HCT116 (cell line): ENCODE measurements around the gene TUSC7.

ENCODE experiments used
- EZH2phosphoT487 ChIP-seq: fragments of 200-600 bp; IDR thresholded peaks from 2 replicates; pipeline ENCODE4 v1.6.1; 2018; ENCODE audit warnings: antibody characterized with exemption, borderline replicate concordance
- POLR2A ChIP-seq: IDR thresholded peaks from 2 replicates; pipeline ENCODE4 v1.7.0; 2011; ENCODE audit warnings: borderline replicate concordance; ENCODE audit not compliant: insufficient read depth, insufficient read length; ENCODE audit errors: extremely low read depth
- SRF ChIP-seq: IDR thresholded peaks from 2 replicates; pipeline ENCODE4 v1.6.1; 2012; ENCODE audit warnings: low read depth
- TF ChIP-seq, protein P1 (sequence below), 3 experiments: fragments of 200-600 bp in 1 of 3; sonication (generic) in 1 of 3; IDR thresholded peaks in 2 of 3; conservative IDR thresholded peaks in 1 of 3; 2 replicates each; pipeline ENCODE4 v1.5.1; 2012 to 2017; ENCODE audit warnings: low read depth in 2 of 3, low read length in 2 of 3, antibody characterized with exemption in 1 of 3, borderline replicate concordance in 1 of 3, control low read depth in 1 of 3, mild to moderate bottlenecking in 1 of 3, mixed read lengths in 1 of 3, mixed run types in 1 of 3, moderate library complexity in 1 of 3; ENCODE audit not compliant: insufficient read depth in 1 of 3

- TF ChIP-seq EZH2phosphoT487, result no peak
- TF ChIP-seq, protein P1, sequence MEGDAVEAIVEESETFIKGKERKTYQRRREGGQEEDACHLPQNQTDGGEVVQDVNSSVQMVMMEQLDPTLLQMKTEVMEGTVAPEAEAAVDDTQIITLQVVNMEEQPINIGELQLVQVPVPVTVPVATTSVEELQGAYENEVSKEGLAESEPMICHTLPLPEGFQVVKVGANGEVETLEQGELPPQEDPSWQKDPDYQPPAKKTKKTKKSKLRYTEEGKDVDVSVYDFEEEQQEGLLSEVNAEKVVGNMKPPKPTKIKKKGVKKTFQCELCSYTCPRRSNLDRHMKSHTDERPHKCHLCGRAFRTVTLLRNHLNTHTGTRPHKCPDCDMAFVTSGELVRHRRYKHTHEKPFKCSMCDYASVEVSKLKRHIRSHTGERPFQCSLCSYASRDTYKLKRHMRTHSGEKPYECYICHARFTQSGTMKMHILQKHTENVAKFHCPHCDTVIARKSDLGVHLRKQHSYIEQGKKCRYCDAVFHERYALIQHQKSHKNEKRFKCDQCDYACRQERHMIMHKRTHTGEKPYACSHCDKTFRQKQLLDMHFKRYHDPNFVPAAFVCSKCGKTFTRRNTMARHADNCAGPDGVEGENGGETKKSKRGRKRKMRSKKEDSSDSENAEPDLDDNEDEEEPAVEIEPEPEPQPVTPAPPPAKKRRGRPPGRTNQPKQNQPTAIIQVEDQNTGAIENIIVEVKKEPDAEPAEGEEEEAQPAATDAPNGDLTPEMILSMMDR (IDR thresholded peaks at IDR 0.05 in 2 of 3, conservative IDR thresholded peaks at IDR 0.05 in 1 of 3; ENCODE audit: borderline replicate concordance in 1 of 3, insufficient read depth in 1 of 3, low read depth in 2 of 3, low read length in 2 of 3), result no peak
- TF ChIP-seq POLR2A, result no peak
- no peak for TF ChIP-seq SRF
Observed at GRCh38 chr3:116702334-116702733, 7.2 kb upstream of the TUSC7 start.
